HL-60 (cell line): ENCODE results near the gene PFDN2.

ENCODE experiments used
- GABPA ChIP-seq: IDR thresholded peaks from 2 replicates; pipeline ENCODE4 v1.6.1; 2012; ENCODE audit warnings: low read depth
- POLR2AphosphoS5 ChIP-seq: IDR thresholded peaks from 2 replicates; pipeline ENCODE4 v1.6.1; 2012; ENCODE audit warnings: low read depth
- SPI1 ChIP-seq: IDR thresholded peaks from 2 replicates; pipeline ENCODE4 v1.6.1; 2012; ENCODE audit warnings: low read depth, mild to moderate bottlenecking, borderline replicate concordance
- TF ChIP-seq, protein P1 (sequence below): IDR thresholded peaks from one replicate; pipeline ENCODE4 v1.5.1; 2011; ENCODE audit warnings: low read length, control low read depth, inconsistent platforms; ENCODE audit not compliant: insufficient read depth

- TF ChIP-seq, protein P1, sequence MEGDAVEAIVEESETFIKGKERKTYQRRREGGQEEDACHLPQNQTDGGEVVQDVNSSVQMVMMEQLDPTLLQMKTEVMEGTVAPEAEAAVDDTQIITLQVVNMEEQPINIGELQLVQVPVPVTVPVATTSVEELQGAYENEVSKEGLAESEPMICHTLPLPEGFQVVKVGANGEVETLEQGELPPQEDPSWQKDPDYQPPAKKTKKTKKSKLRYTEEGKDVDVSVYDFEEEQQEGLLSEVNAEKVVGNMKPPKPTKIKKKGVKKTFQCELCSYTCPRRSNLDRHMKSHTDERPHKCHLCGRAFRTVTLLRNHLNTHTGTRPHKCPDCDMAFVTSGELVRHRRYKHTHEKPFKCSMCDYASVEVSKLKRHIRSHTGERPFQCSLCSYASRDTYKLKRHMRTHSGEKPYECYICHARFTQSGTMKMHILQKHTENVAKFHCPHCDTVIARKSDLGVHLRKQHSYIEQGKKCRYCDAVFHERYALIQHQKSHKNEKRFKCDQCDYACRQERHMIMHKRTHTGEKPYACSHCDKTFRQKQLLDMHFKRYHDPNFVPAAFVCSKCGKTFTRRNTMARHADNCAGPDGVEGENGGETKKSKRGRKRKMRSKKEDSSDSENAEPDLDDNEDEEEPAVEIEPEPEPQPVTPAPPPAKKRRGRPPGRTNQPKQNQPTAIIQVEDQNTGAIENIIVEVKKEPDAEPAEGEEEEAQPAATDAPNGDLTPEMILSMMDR, result no peak
- TF ChIP-seq GABPA (no peak), SPI1 (no peak), POLR2AphosphoS5 (no peak)
These were observed 63.6 kb downstream of the PFDN2 start for GRCh38 chr1:161054232-161054631.
